ENCODE measurements around the gene KMT2C. TPM values are rescaled to one million over a fixed set of nuclear protein-coding genes. Genes with fewer than 3 reads are reported as not detected.
A peak's percentile ranks its signal among the peaks of the same experiment; 100 is the strongest.
"Not testable (repeated sequence)": the region's sequence is repeated elsewhere in the genome, so short reads cannot be mapped to it uniquely, and the experiment has no call there.

KMT2C gene
- total RNA-seq, 1 donor from 2014 or later = 59.5 TPM

GRCh38 chr7:152231089-152231488 is 204.7 kb downstream of the KMT2C start:
- no peak overlapping the region for H3K27ac Mint-ChIP-seq
- H3K27me3 Mint-ChIP-seq (ENCODE audit: insufficient read depth) = no peaks in the 10 kb centered on the region
- no peak overlapping the region for H3K4me3 Mint-ChIP-seq
- H3K4me1 Mint-ChIP-seq (ENCODE audit: low read depth) = no peaks in the 10 kb centered on the region
- intact Hi-C loops (cut with micrococcal nuclease) = no loop called here
- no peaks in the 10 kb centered on the region for H3K9me3 Mint-ChIP-seq
- no peak for DNase-seq (ENCODE audit: low spot score)
- peaks cover 21% of the 10 kb centered on the region for H3K36me3 Mint-ChIP-seq (ENCODE audit: low read depth)

- H3K4me3 Mint-ChIP-seq; DNase-seq (ENCODE audit: low spot score); intact Hi-C loops (cut with micrococcal nuclease); H3K9me3 Mint-ChIP-seq; H3K4me1 Mint-ChIP-seq (ENCODE audit: low read depth); H3K27me3 Mint-ChIP-seq (ENCODE audit: insufficient read depth); H3K27ac Mint-ChIP-seq: not testable (repeated sequence)
- peaks cover 14% of the 10 kb centered on the region for H3K36me3 Mint-ChIP-seq (ENCODE audit: low read depth)
Observed at GRCh38 chr7:152219556-152219955, 216.2 kb downstream of the KMT2C start.

GRCh38 chr7:152208766-152209165 is 227.0 kb downstream of the KMT2C start:
- intact Hi-C loops (cut with micrococcal nuclease); H3K9me3 Mint-ChIP-seq; DNase-seq (ENCODE audit: low spot score); H3K27ac Mint-ChIP-seq; H3K27me3 Mint-ChIP-seq (ENCODE audit: insufficient read depth); H3K4me3 Mint-ChIP-seq: not testable (repeated sequence)
- peaks cover 16% of the 10 kb centered on the region for H3K4me1 Mint-ChIP-seq (ENCODE audit: low read depth)
- H3K36me3 Mint-ChIP-seq (ENCODE audit: low read depth) = peaks cover 28% of the 10 kb centered on the region

- H3K27ac Mint-ChIP-seq; H3K4me3 Mint-ChIP-seq; intact Hi-C loops (cut with micrococcal nuclease); H3K4me1 Mint-ChIP-seq (ENCODE audit: low read depth); H3K9me3 Mint-ChIP-seq; H3K27me3 Mint-ChIP-seq (ENCODE audit: insufficient read depth); DNase-seq (ENCODE audit: low spot score): not testable (repeated sequence)
- H3K36me3 Mint-ChIP-seq (ENCODE audit: low read depth) = peaks cover 18% of the 10 kb centered on the region
Observed at GRCh38 chr7:152204417-152204816, 231.4 kb downstream of the KMT2C start.

GRCh38 chr7:152203095-152203494 is 232.7 kb downstream of the KMT2C start:
- Mint-ChIP-seq H3K4me3 (no peak overlapping the region), H3K27me3 (ENCODE audit: insufficient read depth) (no peaks in the 10 kb centered on the region), H3K27ac (no peak overlapping the region), H3K36me3 (ENCODE audit: low read depth) (peaks cover 24% of the 10 kb centered on the region), H3K4me1 (ENCODE audit: low read depth) (no peaks in the 10 kb centered on the region), H3K9me3 (no peaks in the 10 kb centered on the region)
- intact Hi-C loops (cut with micrococcal nuclease) = no loop called here
- no peak for DNase-seq (ENCODE audit: low spot score)

GRCh38 chr7:152202056-152202455 is 233.7 kb downstream of the KMT2C start:
- H3K27ac Mint-ChIP-seq = no peak overlapping the region
- H3K27me3 Mint-ChIP-seq (ENCODE audit: insufficient read depth) = no peaks in the 10 kb centered on the region
- intact Hi-C loops (cut with micrococcal nuclease) = no loop called here

GRCh38 chr7:152200395-152200794 is 235.4 kb downstream of the KMT2C start:
- DNase-seq (ENCODE audit: low spot score) = no peak
- intact Hi-C loops (cut with micrococcal nuclease) = no loop called here
- peaks cover 35% of the 10 kb centered on the region for H3K36me3 Mint-ChIP-seq (ENCODE audit: low read depth)
- H3K27ac Mint-ChIP-seq = no peak overlapping the region
- H3K4me1 Mint-ChIP-seq (ENCODE audit: low read depth) = no peaks in the 10 kb centered on the region
- no peaks in the 10 kb centered on the region for H3K27me3 Mint-ChIP-seq (ENCODE audit: insufficient read depth)
- H3K4me3 Mint-ChIP-seq = no peak overlapping the region
- no peaks in the 10 kb centered on the region for H3K9me3 Mint-ChIP-seq

More at GRCh38 chr7:152202056-152202455, 233.7 kb downstream of the KMT2C start:
- H3K4me1 Mint-ChIP-seq (ENCODE audit: low read depth) = no peaks in the 10 kb centered on the region
- H3K4me3 Mint-ChIP-seq = no peak overlapping the region
- no peak for DNase-seq (ENCODE audit: low spot score)
- H3K9me3 Mint-ChIP-seq = no peaks in the 10 kb centered on the region
- H3K36me3 Mint-ChIP-seq (ENCODE audit: low read depth) = peaks cover 27% of the 10 kb centered on the region

- H3K4me1 Mint-ChIP-seq (ENCODE audit: low read depth) = no peaks in the 10 kb centered on the region
- peaks cover 37% of the 10 kb centered on the region for H3K36me3 Mint-ChIP-seq (ENCODE audit: low read depth)
- no peaks in the 10 kb centered on the region for H3K9me3 Mint-ChIP-seq
- intact Hi-C loops (cut with micrococcal nuclease) = no loop called here
- H3K27me3 Mint-ChIP-seq (ENCODE audit: insufficient read depth) = no peaks in the 10 kb centered on the region
- no peak overlapping the region for H3K27ac Mint-ChIP-seq
- DNase-seq (ENCODE audit: low spot score) = no peak
- H3K4me3 Mint-ChIP-seq = no peak overlapping the region
Observed at GRCh38 chr7:152196391-152196790, 239.4 kb downstream of the KMT2C start.

DNA sequence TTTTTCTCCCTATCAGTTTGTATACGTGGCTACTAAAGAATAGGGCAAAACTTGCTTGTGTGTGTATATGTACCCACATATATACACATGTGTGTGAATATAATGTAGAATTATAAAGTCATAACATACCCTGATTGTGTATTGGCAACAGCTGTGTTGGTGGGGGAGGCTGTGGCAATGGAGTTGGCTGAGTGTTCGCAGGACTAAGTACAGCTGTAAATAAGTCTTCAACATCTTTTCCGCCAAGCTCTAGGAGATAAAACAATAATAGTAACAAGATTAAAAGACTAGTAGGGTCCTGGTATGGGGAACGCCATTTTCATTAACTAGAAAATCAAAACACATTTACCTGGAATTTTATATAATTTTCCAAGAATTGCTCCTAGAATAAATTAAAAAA is 241.9 kb downstream of the KMT2C start:
- DNase-seq (ENCODE audit: low spot score) = no peak
- Mint-ChIP-seq H3K4me1 (ENCODE audit: low read depth) (peaks cover 5% of the 10 kb centered on the region), H3K4me3 (no peak overlapping the region), H3K9me3 (no peaks in the 10 kb centered on the region), H3K27ac (no peak overlapping the region), H3K27me3 (ENCODE audit: insufficient read depth) (no peaks in the 10 kb centered on the region), H3K36me3 (ENCODE audit: low read depth) (peaks cover 36% of the 10 kb centered on the region)
- intact Hi-C loops (cut with micrococcal nuclease) = no loop called here

GRCh38 chr7:152189061-152189460 is 246.7 kb downstream of the KMT2C start:
- H3K4me3 Mint-ChIP-seq = no peak overlapping the region
- H3K27ac Mint-ChIP-seq = no peak overlapping the region

DNA sequence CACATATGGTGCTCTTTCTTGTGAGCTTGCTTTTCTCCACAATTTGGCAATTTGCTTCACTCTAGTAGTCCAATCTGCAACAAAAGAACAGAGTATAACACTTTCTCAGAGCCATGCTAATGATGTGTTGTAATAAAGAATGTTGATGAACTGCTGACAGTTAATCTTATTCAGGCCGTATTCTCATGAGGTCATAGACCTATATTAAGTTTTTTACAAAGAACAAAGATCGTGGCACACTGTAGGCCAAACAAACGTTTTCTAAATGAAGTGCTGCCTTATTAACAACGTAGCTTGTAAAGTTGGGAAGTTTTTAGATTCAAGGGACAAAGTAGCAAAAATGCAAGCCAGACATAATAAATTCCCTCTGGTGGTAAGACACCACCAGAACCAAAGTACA is 250.2 kb downstream of the KMT2C start:
- no peak for DNase-seq (ENCODE audit: low spot score)
- intact Hi-C loops (cut with micrococcal nuclease) = no loop called here
- H3K4me3 Mint-ChIP-seq = no peak overlapping the region
- peaks cover 32% of the 10 kb centered on the region for H3K36me3 Mint-ChIP-seq (ENCODE audit: low read depth)
- no peaks in the 10 kb centered on the region for H3K27me3 Mint-ChIP-seq (ENCODE audit: insufficient read depth)
- no peak overlapping the region for H3K27ac Mint-ChIP-seq
- peaks cover 5% of the 10 kb centered on the region for H3K4me1 Mint-ChIP-seq (ENCODE audit: low read depth)
- no peaks in the 10 kb centered on the region for H3K9me3 Mint-ChIP-seq

More at GRCh38 chr7:152189061-152189460, 246.7 kb downstream of the KMT2C start:
- Mint-ChIP-seq H3K27me3 (ENCODE audit: insufficient read depth) (no peaks in the 10 kb centered on the region), H3K9me3 (no peaks in the 10 kb centered on the region), H3K36me3 (ENCODE audit: low read depth) (peaks cover 22% of the 10 kb centered on the region), H3K4me1 (ENCODE audit: low read depth) (peaks cover 5% of the 10 kb centered on the region)
- intact Hi-C loops (cut with micrococcal nuclease) = no loop called here
- no peak for DNase-seq (ENCODE audit: low spot score)

- H3K9me3 Mint-ChIP-seq = no peaks in the 10 kb centered on the region
- no peak for DNase-seq (ENCODE audit: low spot score)
- intact Hi-C loops (cut with micrococcal nuclease) = no loop called here
- H3K36me3 Mint-ChIP-seq (ENCODE audit: low read depth) = peaks cover 48% of the 10 kb centered on the region
- no peak overlapping the region for H3K27ac Mint-ChIP-seq
- no peaks in the 10 kb centered on the region for H3K27me3 Mint-ChIP-seq (ENCODE audit: insufficient read depth)
- no peak overlapping the region for H3K4me3 Mint-ChIP-seq
- H3K4me1 Mint-ChIP-seq (ENCODE audit: low read depth) = peaks cover 17% of the 10 kb centered on the region
Observed at GRCh38 chr7:152180587-152180986, 255.2 kb downstream of the KMT2C start.

DNA sequence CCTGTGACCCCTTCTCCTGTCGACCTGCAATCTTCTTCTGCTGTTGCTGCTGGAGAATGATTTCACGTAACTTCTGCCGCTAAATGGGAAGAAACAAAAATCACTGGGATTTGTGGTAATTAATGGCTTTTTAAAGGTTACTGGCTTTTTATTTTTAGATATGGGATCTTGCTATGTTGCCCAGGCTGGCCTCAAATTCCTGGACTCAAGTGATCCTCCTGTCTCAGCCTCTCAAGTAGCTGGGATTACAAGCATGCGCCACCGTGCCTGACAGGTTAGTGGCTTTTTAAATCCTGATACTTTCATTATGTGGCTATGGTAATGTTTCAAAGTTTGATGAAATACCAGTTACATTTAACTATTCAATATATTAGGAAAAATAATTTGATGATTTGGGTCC is 255.8 kb downstream of the KMT2C start:
- Mint-ChIP-seq H3K4me3 (no peak overlapping the region), H3K27me3 (ENCODE audit: insufficient read depth) (no peaks in the 10 kb centered on the region), H3K9me3 (no peaks in the 10 kb centered on the region), H3K36me3 (ENCODE audit: low read depth) (peaks cover 49% of the 10 kb centered on the region), H3K27ac (peak overlapping the region; percentile 29), H3K4me1 (ENCODE audit: low read depth) (peaks cover 17% of the 10 kb centered on the region)
- intact Hi-C loops (cut with micrococcal nuclease) = no loop called here
- no peak for DNase-seq (ENCODE audit: low spot score)

DNA sequence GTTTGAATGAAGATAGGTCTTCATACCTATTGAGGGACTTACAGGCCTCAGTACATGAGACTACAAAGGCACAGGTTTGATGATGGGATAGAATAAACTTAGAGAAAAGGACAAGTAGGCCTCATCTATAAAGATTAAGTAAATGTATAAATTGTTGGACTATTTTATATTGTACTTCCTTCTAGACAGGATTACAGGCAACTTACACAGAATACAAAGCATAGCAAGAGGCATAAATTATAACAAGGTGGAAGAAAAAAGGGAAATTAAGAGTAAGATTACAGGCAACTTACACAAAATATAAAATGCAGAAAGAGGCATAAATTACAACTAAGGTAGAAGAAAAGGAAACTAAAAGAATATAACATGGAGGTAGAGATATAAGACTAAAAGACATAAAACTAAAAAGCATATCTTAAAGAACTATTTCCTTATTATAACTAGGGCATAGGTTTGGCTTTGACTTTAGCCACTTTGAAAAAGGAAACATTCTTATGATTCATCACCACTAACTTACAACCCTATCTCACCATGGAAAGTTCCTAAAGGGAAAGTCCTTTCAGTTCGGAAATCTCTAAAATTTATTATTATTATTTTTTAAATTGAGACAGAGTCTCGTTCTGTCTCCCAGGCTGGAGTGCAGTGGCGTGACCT is 257.3 kb downstream of the KMT2C start:
- DNase-seq (ENCODE audit: low spot score) = no peak
- Mint-ChIP-seq H3K27ac (peak overlapping the region; percentile 59), H3K36me3 (ENCODE audit: low read depth) (peaks cover 54% of the 10 kb centered on the region), H3K27me3 (ENCODE audit: insufficient read depth) (no peaks in the 10 kb centered on the region), H3K9me3 (no peaks in the 10 kb centered on the region), H3K4me1 (ENCODE audit: low read depth) (peaks cover 17% of the 10 kb centered on the region), H3K4me3 (no peak overlapping the region)
- intact Hi-C loops (cut with micrococcal nuclease) = no loop called here
